Pancreas (tissue), 10 donors: Measurements from ENCODE around the gene CAPS2. TPM values are rescaled to one million over a fixed set of nuclear protein-coding genes. Genes with fewer than 3 reads are reported as not detected.

Experiments used
- ATAC-seq, 4 donors: fragments of 200-7000 bp; cut with Tn5 transposase; one replicate each; pipeline versions ENCODE4 v1.8.0 to v1.9.1; 2020; ENCODE audit warnings: mild to moderate bottlenecking in 4 of 4, moderate library complexity in 4 of 4
- DNase-seq, 6 donors: peaks; one replicate each; pipeline ENCODE4 v3.0.0-alpha.2; 2020
- FAIRE-seq: peaks from 2 replicates; lab custom pipeline; 2012; peaks lifted over from hg19 to GRCh38; lab: Jason Lieb, UNC
- H3K27ac ChIP-seq, 4 donors: fragments of 200-600 bp; sonication (generic); 1 replicate in 3 of 4; 2 replicates in 1 of 4; pipeline versions ENCODE4 v1.5.0 to v1.8.0; 2020
- H3K27me3 ChIP-seq, 4 donors: fragments of 200-600 bp; one replicate each; pipeline ENCODE4 v1.8.0; 2021
- H3K36me3 ChIP-seq, 3 donors: fragments of 200-600 bp; sonication (generic) in 1 of 3; one replicate each; pipeline versions ENCODE4 v1.5.0 to v1.8.0; 2020 to 2021
- H3K4me1 ChIP-seq, 3 donors: fragments of 200-600 bp; one replicate each; pipeline ENCODE4 v1.8.0; 2021
- H3K4me3 ChIP-seq, 4 donors: fragments of 200-600 bp; sonication (generic) in 2 of 4; one replicate each; pipeline versions ENCODE4 v1.5.0 to v1.8.0; 2020 to 2021
- H3K9me3 ChIP-seq, 4 donors: fragments of 200-600 bp; one replicate each; pipeline ENCODE4 v1.8.0; 2021
- CTCF ChIP-seq, 4 donors: fragments of 200-600 bp; sonication (generic) in 3 of 4; IDR thresholded peaks; one replicate each; pipeline versions ENCODE4 v1.5.0 to v1.8.0; 2021; ENCODE audit warnings: antibody characterized with exemption in 4 of 4
- WGBS, 2 donors: extraction: QIAGEN DNeasy Blood & Tissue Kit; methylation state at CpG; one replicate each; pipeline ENCODE4 v1.1.7; 2013; 5-methylcytosine and 5-hydroxymethylcytosine counted together
- intact Hi-C, 3 donors: fragments of 100-400 bp; cut with DNase I; formaldehyde crosslinking; loops; one replicate each; pipeline versions ENCODE4 v1.11.1 to v1.14.2; 2022
- polyA plus RNA-seq, 2 donors: library from polyadenylated mRNA; stranded (reverse); fragments of 200-250 nt; gene quantifications; one replicate each; pipeline ENCODE4 v1.2.3, GENCODE V29; 2013
- total RNA-seq, 6 donors: library from RNA; stranded (reverse); fragmentation: NEBNext Ultra II Directional in 4 of 6; extraction: Animal tissue kit (Norgen Biotek cat#: 25700) in 4 of 6; gene quantifications; one replicate each; pipeline versions ENCODE4 v1.2.1 to v1.2.4, GENCODE V29; 2021 to 2023
- donor health status: healthy with polysubstance abuse.
- donor health status: DM: no; HTN: no; CAD: no; lungs with moderate emphysema.
- donor health status: DM: no; HTN: no; CAD: no.
- donor health status: control.
- donor health status: control.
- donor health status: Bipolar disorder and iron deficiency.
- donor health status: DM: yes; HTN: yes; CAD: no.
- donor health status: DM: no; HTN: no; CAD: no.
- donor health status: DM: no; HTN: no; CAD: no.
- donor health status: DM: yes; HTN: yes; CAD: no.

CAPS2 gene
- total and polyA plus RNA-seq, 8 donors: 1.7 to 5.7 (median 3.0) TPM

GRCh38 chr12:75308279-75308678 is 21.8 kb downstream of the CAPS2 start:
- no peaks in the 10 kb centered on the region for H3K4me1 ChIP-seq
- H3K27ac ChIP-seq: no peak overlapping the region
- no peak overlapping the region for H3K4me3 ChIP-seq
- H3K27me3 ChIP-seq: no peaks in the 10 kb centered on the region
- no peaks in the 10 kb centered on the region for H3K36me3 ChIP-seq
- intact Hi-C loops: no loop called here
- no peak for TF ChIP-seq CTCF (IDR thresholded peaks at IDR 0.05)
- DNase-seq (no peak), ATAC-seq (no peak), FAIRE-seq (no peak)
- no peaks in the 10 kb centered on the region for H3K9me3 ChIP-seq
- WGBS, 2 donors: 88 to 96% methylated on average over 2 of the region's 2 CpGs

- no peaks in the 10 kb centered on the region for H3K4me1 ChIP-seq
- DNase-seq: peak in 2 of 6 donors; percentile 46 to 50
- no peak for TF ChIP-seq CTCF (IDR thresholded peaks at IDR 0.05)
- no peaks in the 10 kb centered on the region for H3K36me3 ChIP-seq
- H3K27me3 ChIP-seq: no peaks in the 10 kb centered on the region
- H3K9me3 ChIP-seq: no peaks in the 10 kb centered on the region
- intact Hi-C loops: no loop called here
- FAIRE-seq: no peak
- no peak overlapping the region for H3K27ac ChIP-seq
- H3K4me3 ChIP-seq: no peak overlapping the region
- WGBS, 2 donors: 94 to 96% methylated on average over 56 of the region's 56 CpGs
- no peak for ATAC-seq
Observed at GRCh38 chr12:75305412-75306332, 24.5 kb downstream of the CAPS2 start.

GRCh38 chr12:75302781-75303180 is 27.3 kb downstream of the CAPS2 start:
- DNase-seq (no peak), FAIRE-seq (no peak), ATAC-seq (no peak)
- Histone ChIP-seq H3K9me3 (no peaks in the 10 kb centered on the region), H3K4me1 (no peaks in the 10 kb centered on the region), H3K36me3 (no peaks in the 10 kb centered on the region), H3K27me3 (no peaks in the 10 kb centered on the region), H3K27ac (no peak overlapping the region), H3K4me3 (no peak overlapping the region)
- intact Hi-C loops: no loop called here
- TF ChIP-seq CTCF (IDR thresholded peaks at IDR 0.05): no peak

- DNase-seq (no peak), FAIRE-seq (no peak), ATAC-seq (no peak)
- 81 to 87% methylated on average over 2 of the region's 2 CpGs for WGBS, 2 donors
- no peaks in the 10 kb centered on the region for H3K4me1 ChIP-seq
- H3K4me3 ChIP-seq: no peak overlapping the region
- H3K27me3 ChIP-seq: no peaks in the 10 kb centered on the region
- H3K36me3 ChIP-seq: no peaks in the 10 kb centered on the region
- intact Hi-C loops: no loop called here
- H3K27ac ChIP-seq: no peak overlapping the region
- H3K9me3 ChIP-seq: no peaks in the 10 kb centered on the region
- no peak for TF ChIP-seq CTCF (IDR thresholded peaks at IDR 0.05)
Observed at GRCh38 chr12:75302225-75302624, 27.9 kb downstream of the CAPS2 start.

GRCh38 chr12:75294797-75295196 is 35.3 kb downstream of the CAPS2 start:
- Histone ChIP-seq H3K27ac (no peak overlapping the region), H3K4me3 (no peak overlapping the region), H3K27me3 (no peaks in the 10 kb centered on the region), H3K36me3 (no peaks in the 10 kb centered on the region), H3K9me3 (no peaks in the 10 kb centered on the region), H3K4me1 (no peaks in the 10 kb centered on the region)
- no peak for DNase-seq
- ATAC-seq: no peak
- intact Hi-C loops: no loop called here
- no peak for TF ChIP-seq CTCF (IDR thresholded peaks at IDR 0.05)
- 78 to 85% methylated on average over 3 of the region's 3 CpGs for WGBS, 2 donors
- FAIRE-seq: no peak
